ENCODE results near the gene NLRP2B.

DNA sequence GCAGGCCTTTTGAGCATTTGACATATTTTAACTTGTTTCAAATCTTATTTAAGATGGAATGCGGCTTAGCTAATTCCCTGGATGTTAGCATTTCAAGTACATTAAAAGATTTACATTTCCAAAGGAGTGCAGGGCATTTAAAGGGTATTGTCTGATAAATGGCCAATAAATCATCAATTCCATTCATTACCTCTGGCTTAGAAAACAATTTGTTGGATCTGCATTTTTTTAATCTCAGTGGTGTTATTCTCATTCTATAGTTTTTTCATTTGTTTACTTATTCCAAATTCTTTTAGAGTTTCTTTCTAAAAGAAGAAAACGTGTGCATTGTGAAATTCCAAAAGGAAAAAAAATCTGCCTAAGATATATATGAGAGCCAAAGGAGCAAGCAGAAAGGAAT is 1.3 kb upstream of the NLRP2B start:
- TF ChIP-seq, protein P1, sequence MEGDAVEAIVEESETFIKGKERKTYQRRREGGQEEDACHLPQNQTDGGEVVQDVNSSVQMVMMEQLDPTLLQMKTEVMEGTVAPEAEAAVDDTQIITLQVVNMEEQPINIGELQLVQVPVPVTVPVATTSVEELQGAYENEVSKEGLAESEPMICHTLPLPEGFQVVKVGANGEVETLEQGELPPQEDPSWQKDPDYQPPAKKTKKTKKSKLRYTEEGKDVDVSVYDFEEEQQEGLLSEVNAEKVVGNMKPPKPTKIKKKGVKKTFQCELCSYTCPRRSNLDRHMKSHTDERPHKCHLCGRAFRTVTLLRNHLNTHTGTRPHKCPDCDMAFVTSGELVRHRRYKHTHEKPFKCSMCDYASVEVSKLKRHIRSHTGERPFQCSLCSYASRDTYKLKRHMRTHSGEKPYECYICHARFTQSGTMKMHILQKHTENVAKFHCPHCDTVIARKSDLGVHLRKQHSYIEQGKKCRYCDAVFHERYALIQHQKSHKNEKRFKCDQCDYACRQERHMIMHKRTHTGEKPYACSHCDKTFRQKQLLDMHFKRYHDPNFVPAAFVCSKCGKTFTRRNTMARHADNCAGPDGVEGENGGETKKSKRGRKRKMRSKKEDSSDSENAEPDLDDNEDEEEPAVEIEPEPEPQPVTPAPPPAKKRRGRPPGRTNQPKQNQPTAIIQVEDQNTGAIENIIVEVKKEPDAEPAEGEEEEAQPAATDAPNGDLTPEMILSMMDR (IDR thresholded peaks at IDR 0.05), result no peak
- no peak for TF ChIP-seq POLR2A (IDR thresholded peaks at IDR 0.05)

Data from esophagus squamous epithelium (tissue), 4 donors.